SK-N-SH (cell line): ENCODE results near the gene SORL1. TPM values are rescaled to one million over a fixed set of nuclear protein-coding genes. Genes with fewer than 3 reads are reported as not detected.

Experiments
- CTCF ChIA-PET: fragments of 300-600, 350-600 bp; formaldehyde crosslinking; extraction: SDS; loops from one replicate; lab custom pipeline; 2021; lab: Yijun Ruan, JAX
- POLR2A ChIA-PET: fragments of 350-600 bp; sonication (Branson Sonifier 250); formaldehyde crosslinking; extraction: SDS; loops from one replicate; lab custom pipeline; 2020; ENCODE audit warnings: antibody characterized with exemption, inconsistent platforms; lab: Yijun Ruan, JAX
- DNase-seq: peaks from one replicate; pipeline ENCODE4 v3.0.0; 2012
- H2AFZ ChIP-seq: fragments of 200-600 bp; sonication (generic); 2 replicates; pipeline ENCODE4 v1.8.1; 2016; ENCODE audit warnings: antibody characterized with exemption, mild to moderate bottlenecking, low read depth
- H3F3A ChIP-seq: fragments of 200-600 bp; sonication (generic); replicated peaks from 2 replicates; pipeline ENCODE3; 2016; ENCODE audit warnings: antibody characterized with exemption, mild to moderate bottlenecking; ENCODE audit not compliant: insufficient read depth
- H3K27ac ChIP-seq, 2 experiments: fragments of 200-500 bp in 1 of 2; fragments of 200-600 bp in 1 of 2; sonication (Bioruptor generic) in 1 of 2; sonication (generic), shearing (Covaris generic) in 1 of 2; 2 replicates each; pipeline versions ENCODE4 v1.5.1 to v1.6.1; 2014 to 2016; ENCODE audit warnings: low read depth in 2 of 2, inconsistent platforms in 1 of 2, low read length in 1 of 2, mild to moderate bottlenecking in 1 of 2, mixed read lengths in 1 of 2
- H3K27me3 ChIP-seq: fragments of 200-600 bp; sonication (generic), shearing (Covaris generic); 2 replicates; pipeline ENCODE4 v1.6.1; 2016; ENCODE audit warnings: mixed run types; ENCODE audit not compliant: insufficient read depth
- H3K36me3 ChIP-seq, 2 experiments: fragments of 200-500 bp in 1 of 2; fragments of 200-600 bp in 1 of 2; sonication (Bioruptor generic) in 1 of 2; sonication (generic) in 1 of 2; replicated peaks in 1 of 2; 2 replicates each; pipeline versions ENCODE3 to v1.5.1; 2014 to 2016; ENCODE audit warnings: low read length in 1 of 2, mild to moderate bottlenecking in 1 of 2; ENCODE audit not compliant: insufficient read depth in 2 of 2, control insufficient read depth in 1 of 2
- H3K4me1 ChIP-seq, 2 experiments: fragments of 200-500 bp in 1 of 2; fragments of 200-600 bp in 1 of 2; sonication (Bioruptor generic) in 1 of 2; sonication (generic), shearing (Covaris generic) in 1 of 2; 2 replicates each; pipeline versions ENCODE4 v1.5.1 to v1.6.1; 2014 to 2016; ENCODE audit warnings: low read depth in 1 of 2, low read length in 1 of 2, mixed run types in 1 of 2; ENCODE audit not compliant: insufficient read depth in 2 of 2, control insufficient read depth in 1 of 2
- H3K4me2 ChIP-seq: fragments of 200-600 bp; sonication (generic), shearing (Covaris generic); 2 replicates; pipeline ENCODE4 v1.6.1; 2017; ENCODE audit warnings: mixed run types
- H3K4me3 ChIP-seq, 2 experiments: fragments of 200-500 bp in 1 of 2; fragments of 200-600 bp in 1 of 2; sonication (Bioruptor generic) in 1 of 2; sonication (generic), shearing (Covaris generic) in 1 of 2; 2 replicates each; pipeline versions ENCODE4 v1.5.1 to v1.8.1; 2014 to 2016; ENCODE audit warnings: low read depth in 2 of 2, inconsistent platforms in 1 of 2, low read length in 1 of 2, mild to moderate bottlenecking in 1 of 2, mixed read lengths in 1 of 2, moderate library complexity in 1 of 2
- H3K79me2 ChIP-seq: fragments of 200-600 bp; sonication (generic); 2 replicates; pipeline ENCODE4 v1.8.1; 2017; ENCODE audit warnings: mild to moderate bottlenecking; ENCODE audit not compliant: insufficient read depth
- H3K9ac ChIP-seq: fragments of 200-600 bp; sonication (generic); 2 replicates; pipeline ENCODE4 v1.6.1; 2017; ENCODE audit warnings: mixed run types
- H3K9me2 ChIP-seq: fragments of 200-600 bp; sonication (generic); 2 replicates; pipeline ENCODE4 v1.6.1; 2017; ENCODE audit warnings: mixed run types
- H3K9me3 ChIP-seq: fragments of 200-600 bp; sonication (generic); 2 replicates; pipeline ENCODE4 v1.6.1; 2017; ENCODE audit warnings: mixed run types, mild to moderate bottlenecking, moderate library complexity
- H4K20me1 ChIP-seq: fragments of 200-600 bp; sonication (generic); 2 replicates; pipeline ENCODE4 v1.6.1; 2017; ENCODE audit warnings: mild to moderate bottlenecking, mixed run types; ENCODE audit not compliant: insufficient read depth
- ELF1 ChIP-seq: IDR thresholded peaks from 2 replicates; pipeline ENCODE4 v1.4.0; 2012
- FOXM1 ChIP-seq: IDR thresholded peaks from 2 replicates; pipeline ENCODE4 v1.4.0; 2012; ENCODE audit warnings: low read depth, mild to moderate bottlenecking
- GATA2 ChIP-seq: sonication (generic); formaldehyde crosslinking; IDR thresholded peaks from 2 replicates; pipeline ENCODE4 v1.5.0; 2020; ENCODE audit warnings: mild to moderate bottlenecking, missing genetic modification reagents
- IRF3 ChIP-seq: fragments of 150-350 bp; IDR thresholded peaks from 2 replicates; pipeline ENCODE4 v1.6.1; 2016; ENCODE audit warnings: mild to moderate bottlenecking, low read depth, low read length
- MXI1 ChIP-seq: IDR thresholded peaks from 2 replicates; pipeline ENCODE4 v1.6.1; 2012; ENCODE audit warnings: mild to moderate bottlenecking, low read depth, low read length, improper control_type of control experiment
- NRF1 ChIP-seq: IDR thresholded peaks from 2 replicates; pipeline ENCODE4 v1.6.1; 2012; ENCODE audit warnings: low read depth, mild to moderate bottlenecking, low read length
- TEAD4 ChIP-seq: IDR thresholded peaks from 2 replicates; pipeline ENCODE4 v1.4.0; 2012; ENCODE audit warnings: mild to moderate bottlenecking, borderline replicate concordance; ENCODE audit not compliant: insufficient read depth
- ZBTB33 ChIP-seq: IDR thresholded peaks from 2 replicates; pipeline ENCODE4 v1.4.0; 2012; ENCODE audit warnings: low read depth, borderline replicate concordance
- WGBS: methylation state at CpG from one replicate; pipeline ENCODE4 v1.1.6; 2017; ENCODE audit warnings: low lambda C conversion rate; 5-methylcytosine and 5-hydroxymethylcytosine counted together
- polyA plus RNA-seq, 3 experiments: library from polyadenylated mRNA; depleted of rRNA; stranded (reverse); fragments of >200 nt; gene quantifications; 2 replicates each; pipeline ENCODE4 v1.2.3, GENCODE V29; 2012

Gene SORL1
- polyA plus RNA-seq, 1 of the 3 experiments (the other 2 are of a cell fraction), result 7.1 TPM

- no peak for DNase-seq
- Histone ChIP-seq H3K27ac (no peak overlapping the region), H3K4me2 (no peak overlapping the region), H3K4me3 (peak overlapping the region in 1 of 2 experiments; percentile 40; a peak in 2 of 4 replicates), H3K9me2 (no peaks in the 10 kb centered on the region), H3F3A (no peaks in the 10 kb centered on the region), H3K9ac (no peak overlapping the region), H4K20me1 (no peaks in the 10 kb centered on the region), H3K4me1 (peaks cover 0 to 6% of the 10 kb centered on the region in 2 experiments; a peak in 1 of 4 replicates), H3K79me2 (no peaks in the 10 kb centered on the region), H3K27me3 (peaks cover 7% of the 10 kb centered on the region; the same call in 1 of the 2 replicates), H2AFZ (no peak overlapping the region), H3K9me3 (no peaks in the 10 kb centered on the region), H3K36me3 (no peaks in the 10 kb centered on the region)
- TF ChIP-seq ZBTB33 (no peak), MXI1 (no peak), ELF1 (no peak), NRF1 (0 out of 2 replicates have a peak, but pooled peaks have one; percentile 62)
- WGBS, result 15% methylated on average over 8 of the region's 8 CpGs
- CTCF ChIA-PET, result interaction anchor here (0.7 to 1.5 kb wide), 9 partner anchors 9 to 165 kb away, joined by 3 to 6 read pairs (median 3); partner anchors contain the start of genes SORL1 and SORL1-AS1
- POLR2A ChIA-PET, result no interaction called here
Measured at GRCh38 chr11:121427400-121427744, 24.7 kb upstream of the SORL1 start.

- Histone ChIP-seq H3K9me3 (no peaks in the 10 kb centered on the region), H3K9ac (no peak overlapping the region), H3K9me2 (no peaks in the 10 kb centered on the region), H3K27ac (no peak overlapping the region), H3K27me3 (peaks cover 7% of the 10 kb centered on the region; the same call in 1 of the 2 replicates), H3K79me2 (no peaks in the 10 kb centered on the region), H4K20me1 (no peaks in the 10 kb centered on the region), H2AFZ (no peak overlapping the region), H3K4me3 (no peak overlapping the region), H3K36me3 (no peaks in the 10 kb centered on the region), H3K4me1 (peaks cover 0 to 6% of the 10 kb centered on the region in 2 experiments; a peak in 1 of 4 replicates), H3F3A (no peaks in the 10 kb centered on the region), H3K4me2 (no peak overlapping the region)
- 46% methylated on average over 3 of the region's 3 CpGs for WGBS
- POLR2A ChIA-PET, result no interaction called here
- no peak for TF ChIP-seq ZBTB33
- no peak for TF ChIP-seq GATA2 (CRISPR knock-in tag)
- no peak for TF ChIP-seq IRF3
- TF ChIP-seq TEAD4, result no peak
- TF ChIP-seq FOXM1, result no peak
- no peak for TF ChIP-seq NRF1
- CTCF ChIA-PET, result interaction anchor here (0.5 to 2.1 kb wide), 6 partner anchors 10 to 671 kb away, joined by 3 to 7 read pairs (median 4); no protein-coding TSS in a partner anchor
- no peak for DNase-seq
Measured at GRCh38 chr11:121429556-121429955, 22.6 kb upstream of the SORL1 start.
